Activated B cell treated with CpG ODN at 0.5 μM for 24 hours (primary cell): ENCODE results near the gene KCNK3. TPM values are rescaled to one million over a fixed set of nuclear protein-coding genes. Genes with fewer than 3 reads are reported as not detected.

ENCODE experiments used
- ATAC-seq: fragments of 200-7000 bp; cut with Tn5 transposase; one replicate; pipeline ENCODE4 v1.10.0; 2021; ENCODE audit warnings: low read depth, mild to moderate bottlenecking, moderate library complexity
- CTCF ChIA-PET: fragments of 350-600 bp; sonication (Branson Sonifier 250); formaldehyde crosslinking; loops from one replicate; lab custom pipeline; 2021; ENCODE audit warnings: antibody characterized with exemption; lab: Charles Lee
- POLR2A ChIA-PET: fragments of 350-600 bp; sonication (Branson Sonifier 250); formaldehyde crosslinking; loops from one replicate; lab custom pipeline; 2021; ENCODE audit warnings: antibody characterized with exemption; lab: Charles Lee
- DNase-seq: peaks from one replicate; pipeline ENCODE4 v3.0.0; 2022
- H3K27ac Mint-ChIP-seq: one replicate; pipeline ENCODE4 v1.8.0; 2020; ENCODE audit warnings: mixed read lengths
- H3K27me3 Mint-ChIP-seq: one replicate; pipeline ENCODE4 v1.8.0; 2021; ENCODE audit warnings: mixed read lengths
- H3K36me3 Mint-ChIP-seq: one replicate; pipeline ENCODE4 v1.8.0; 2021; ENCODE audit warnings: low read depth, mixed read lengths
- H3K4me1 Mint-ChIP-seq: one replicate; pipeline ENCODE4 v1.8.0; 2021; ENCODE audit warnings: mixed read lengths
- H3K4me3 Mint-ChIP-seq: one replicate; pipeline ENCODE4 v1.8.0; 2020; ENCODE audit warnings: mild to moderate bottlenecking, mixed read lengths
- H3K9me3 Mint-ChIP-seq: one replicate; pipeline ENCODE4 v1.8.0; 2020; ENCODE audit warnings: mixed read lengths
- intact Hi-C: fragments of 100-400 bp; cut with micrococcal nuclease; formaldehyde crosslinking; loops from one replicate; pipeline ENCODE4 v1.15.1; 2024
- total RNA-seq: library from RNA; stranded (reverse); gene quantifications from 2 replicates; pipeline ENCODE4 v1.2.3, GENCODE V29; 2022
- TF ChIP-seq, protein P1 (sequence below): fragments of 200-600 bp; IDR thresholded peaks from one replicate; pipeline ENCODE4 v1.8.0; 2022; ENCODE audit warnings: antibody characterized with exemption, mild to moderate bottlenecking

Gene KCNK3
- total RNA-seq, 1 donor from 2014 or later, result not detected

DNA sequence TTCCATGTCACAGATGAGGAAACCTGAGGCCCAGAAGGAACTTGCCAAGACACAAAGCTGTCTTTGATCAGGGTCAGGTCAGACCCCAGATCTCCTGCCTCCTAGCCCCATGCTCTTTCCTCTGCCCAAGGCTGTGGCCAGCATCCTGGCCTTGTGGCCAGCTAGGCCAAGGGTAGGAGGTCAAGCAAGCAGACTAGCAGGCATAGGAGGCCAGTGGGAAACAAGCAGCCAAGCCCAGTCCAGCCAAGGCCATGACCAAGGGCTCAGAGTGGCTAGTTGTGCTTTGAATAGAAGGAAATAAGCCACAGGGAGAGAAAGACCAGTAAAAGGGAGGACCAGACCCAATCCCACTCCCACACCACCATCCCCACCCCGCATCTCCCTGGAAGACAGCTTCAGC, 30.4 kb downstream of the KCNK3 start:
- ChIA-PET POLR2A (no interaction called here), CTCF (interaction anchor here (1.1 kb wide), 1 partner anchor 11 kb away, joined by 3 read pairs; no protein-coding TSS in a partner anchor)
- ATAC-seq (no peak), DNase-seq (no peak)
- intact Hi-C loops, result no loop called here
- Mint-ChIP-seq H3K36me3 (no peaks in the 10 kb centered on the region), H3K27ac (no peak overlapping the region), H3K4me3 (no peak overlapping the region), H3K27me3 (peaks cover 11% of the 10 kb centered on the region), H3K9me3 (no peaks in the 10 kb centered on the region), H3K4me1 (no peaks in the 10 kb centered on the region)
- TF ChIP-seq, protein P1, sequence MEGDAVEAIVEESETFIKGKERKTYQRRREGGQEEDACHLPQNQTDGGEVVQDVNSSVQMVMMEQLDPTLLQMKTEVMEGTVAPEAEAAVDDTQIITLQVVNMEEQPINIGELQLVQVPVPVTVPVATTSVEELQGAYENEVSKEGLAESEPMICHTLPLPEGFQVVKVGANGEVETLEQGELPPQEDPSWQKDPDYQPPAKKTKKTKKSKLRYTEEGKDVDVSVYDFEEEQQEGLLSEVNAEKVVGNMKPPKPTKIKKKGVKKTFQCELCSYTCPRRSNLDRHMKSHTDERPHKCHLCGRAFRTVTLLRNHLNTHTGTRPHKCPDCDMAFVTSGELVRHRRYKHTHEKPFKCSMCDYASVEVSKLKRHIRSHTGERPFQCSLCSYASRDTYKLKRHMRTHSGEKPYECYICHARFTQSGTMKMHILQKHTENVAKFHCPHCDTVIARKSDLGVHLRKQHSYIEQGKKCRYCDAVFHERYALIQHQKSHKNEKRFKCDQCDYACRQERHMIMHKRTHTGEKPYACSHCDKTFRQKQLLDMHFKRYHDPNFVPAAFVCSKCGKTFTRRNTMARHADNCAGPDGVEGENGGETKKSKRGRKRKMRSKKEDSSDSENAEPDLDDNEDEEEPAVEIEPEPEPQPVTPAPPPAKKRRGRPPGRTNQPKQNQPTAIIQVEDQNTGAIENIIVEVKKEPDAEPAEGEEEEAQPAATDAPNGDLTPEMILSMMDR, result no peak

DNA sequence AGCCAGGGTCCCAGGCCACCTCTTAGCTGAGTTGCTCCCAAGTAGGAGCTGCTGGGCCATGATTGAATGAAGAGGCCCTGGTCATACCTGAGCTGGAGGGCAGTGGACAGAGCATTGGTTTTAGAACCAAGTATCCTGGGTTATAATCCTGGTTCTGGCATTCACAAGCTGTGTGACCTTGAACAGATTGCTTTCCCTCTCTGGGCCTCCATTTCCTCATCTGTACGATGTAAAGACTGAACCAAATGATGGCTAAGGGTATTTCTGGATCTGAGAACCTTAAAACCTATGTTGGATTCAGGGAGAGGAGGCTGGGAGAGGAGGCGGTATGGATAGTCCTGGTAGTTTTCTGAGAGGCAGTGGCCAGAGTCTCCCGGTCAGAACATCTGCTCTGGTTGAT, 31.0 kb downstream of the KCNK3 start:
- Mint-ChIP-seq H3K27ac (no peak overlapping the region), H3K4me1 (no peaks in the 10 kb centered on the region), H3K9me3 (no peaks in the 10 kb centered on the region), H3K4me3 (no peak overlapping the region), H3K27me3 (peaks cover 11% of the 10 kb centered on the region), H3K36me3 (no peaks in the 10 kb centered on the region)
- DNase-seq, result no peak
- POLR2A ChIA-PET, result no interaction called here
- ATAC-seq, result no peak
- intact Hi-C loops, result no loop called here
- TF ChIP-seq, protein P1, result no peak
- CTCF ChIA-PET, result interaction anchor here (1.1 kb wide), 1 partner anchor 10 kb away, joined by 3 read pairs; no protein-coding TSS in a partner anchor

DNA sequence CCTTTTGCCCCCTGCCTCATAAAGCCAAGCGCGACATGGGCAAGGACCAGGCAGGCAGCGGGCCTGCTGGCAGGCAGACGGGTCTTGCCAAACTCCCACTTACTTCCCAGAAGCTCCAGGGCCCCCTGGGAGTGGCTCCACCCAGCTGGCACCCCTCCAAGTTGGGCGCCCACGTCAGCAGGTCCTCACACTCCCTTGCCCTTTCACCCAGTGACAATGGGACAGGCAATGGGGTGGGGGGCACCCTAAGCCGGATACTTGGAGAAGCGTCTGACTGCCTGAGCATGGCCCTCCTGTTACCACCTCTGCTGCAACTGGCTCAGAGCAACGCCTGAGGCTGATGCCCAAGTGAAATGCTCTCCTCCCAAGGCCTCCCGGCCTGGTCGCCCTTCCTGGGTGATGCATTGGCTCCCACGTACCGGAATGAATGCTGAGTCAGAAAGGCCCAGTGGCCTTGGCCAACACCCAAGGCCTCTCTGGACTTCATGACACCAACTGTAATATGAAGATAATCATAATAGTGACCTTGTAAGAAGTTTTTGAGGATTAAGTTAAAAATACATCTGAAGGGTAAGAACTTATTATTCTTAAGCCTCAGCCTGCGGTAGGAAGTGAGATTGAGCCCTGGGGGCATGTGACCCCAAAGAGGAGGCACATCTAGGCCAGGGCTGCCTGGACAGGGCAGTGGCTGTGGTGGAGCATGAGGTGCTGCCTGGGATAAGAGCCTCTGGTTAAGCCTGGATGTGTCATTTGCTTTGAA, 31.6 kb downstream of the KCNK3 start:
- CTCF ChIA-PET, result interaction anchor here (1.1 kb wide), 1 partner anchor 10 kb away, joined by 3 read pairs; no protein-coding TSS in a partner anchor
- TF ChIP-seq, protein P1, result no peak
- Mint-ChIP-seq H3K9me3 (no peaks in the 10 kb centered on the region), H3K27me3 (peaks cover 11% of the 10 kb centered on the region), H3K4me3 (no peak overlapping the region), H3K36me3 (no peaks in the 10 kb centered on the region), H3K27ac (no peak overlapping the region), H3K4me1 (no peaks in the 10 kb centered on the region)
- POLR2A ChIA-PET, result no interaction called here
- DNase-seq (no peak), ATAC-seq (no peak)
- intact Hi-C loops, result no loop called here

- no peak overlapping the region for H3K4me3 Mint-ChIP-seq
Measured at GRCh38 chr2:26724784-26725520, 32.4 kb downstream of the KCNK3 start.

DNA sequence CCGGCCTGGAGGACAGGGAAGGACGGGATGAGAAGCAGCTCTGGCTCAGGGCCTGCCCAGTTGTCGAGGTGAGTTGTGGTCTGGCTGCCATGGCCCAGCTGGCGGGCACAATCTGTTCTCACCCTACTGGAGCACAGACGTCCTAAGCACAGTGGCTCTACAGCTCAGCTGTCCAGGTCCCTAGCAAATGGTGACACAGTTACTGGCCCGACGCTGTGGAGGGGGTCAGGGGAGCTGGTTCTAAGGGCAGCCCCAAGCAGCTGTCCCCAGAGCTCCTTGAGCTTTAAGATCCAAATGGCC, 32.9 kb downstream of the KCNK3 start:
- no peaks in the 10 kb centered on the region for H3K4me1 Mint-ChIP-seq

More at GRCh38 chr2:26724784-26725520, 32.4 kb downstream of the KCNK3 start:
- Mint-ChIP-seq H3K36me3 (no peaks in the 10 kb centered on the region), H3K27me3 (peaks cover 11% of the 10 kb centered on the region), H3K9me3 (no peaks in the 10 kb centered on the region), H3K4me1 (no peaks in the 10 kb centered on the region), H3K27ac (no peak overlapping the region)
- ATAC-seq (no peak), DNase-seq (no peak)
- ChIA-PET CTCF (no interaction called here), POLR2A (no interaction called here)
- TF ChIP-seq, protein P1, result no peak
- intact Hi-C loops, result no loop called here

More for the DNA sequence above, 32.9 kb downstream of the KCNK3 start:
- ChIA-PET POLR2A (no interaction called here), CTCF (no interaction called here)
- Mint-ChIP-seq H3K27ac (no peak overlapping the region), H3K9me3 (no peaks in the 10 kb centered on the region), H3K36me3 (no peaks in the 10 kb centered on the region), H3K27me3 (peaks cover 11% of the 10 kb centered on the region), H3K4me3 (no peak overlapping the region)
- DNase-seq, result no peak
- TF ChIP-seq, protein P1, result no peak
- intact Hi-C loops, result no loop called here
- ATAC-seq, result no peak
